ENCODE measurements around the gene PRDM10.
"Not testable (repeated sequence)": the region's sequence is repeated elsewhere in the genome, so short reads cannot be mapped to it uniquely, and the experiment has no call there.

Gene PRDM10

GRCh38 chr11:130020323-130020722, 17.7 kb upstream of the PRDM10 start:
- no peak for DNase-seq (ENCODE audit: low read depth in 2 of 2, low spot score in 1 of 2)

GRCh38 chr11:130015846-130016245, 13.2 kb upstream of the PRDM10 start:
- DNase-seq (ENCODE audit: low read depth in 2 of 2, low spot score in 1 of 2): not testable (repeated sequence)

- DNase-seq (ENCODE audit: low read depth in 2 of 2, low spot score in 1 of 2): no peak
Observed at GRCh38 chr11:130008326-130008725, 5.7 kb upstream of the PRDM10 start.

GRCh38 chr11:130006929-130007328, 4.3 kb upstream of the PRDM10 start:
- no peak for DNase-seq (ENCODE audit: low read depth in 2 of 2, low spot score in 1 of 2)

GRCh38 chr11:130003717-130004001, 1.0 kb upstream of the PRDM10 start:
- no peak for DNase-seq (ENCODE audit: low read depth in 2 of 2, low spot score in 1 of 2)

- peak; percentile 83 to 84 for DNase-seq (ENCODE audit: low read depth in 2 of 2, low spot score in 1 of 2)
Observed at GRCh38 chr11:130002846-130003716, 446 bp upstream of the PRDM10 start.

GRCh38 chr11:130001461-130002351, 929 bp downstream of the PRDM10 start:
- DNase-seq (ENCODE audit: low read depth in 2 of 2, low spot score in 1 of 2): peak; percentile 6 to 16

GRCh38 chr11:130000552-130001176, 2.0 kb downstream of the PRDM10 start:
- DNase-seq (ENCODE audit: low read depth in 2 of 2, low spot score in 1 of 2): no peak

- DNase-seq (ENCODE audit: low read depth in 2 of 2, low spot score in 1 of 2): no peak
Observed at GRCh38 chr11:129999407-129999806, 3.2 kb downstream of the PRDM10 start.

GRCh38 chr11:129998905-129999304, 3.7 kb downstream of the PRDM10 start:
- DNase-seq (ENCODE audit: low read depth in 2 of 2, low spot score in 1 of 2): no peak

GRCh38 chr11:129998107-129998506, 4.5 kb downstream of the PRDM10 start:
- no peak for DNase-seq (ENCODE audit: low read depth in 2 of 2, low spot score in 1 of 2)

GRCh38 chr11:129997513-129997912, 5.1 kb downstream of the PRDM10 start:
- no peak for DNase-seq (ENCODE audit: low read depth in 2 of 2, low spot score in 1 of 2)

- no peak for DNase-seq (ENCODE audit: low read depth in 2 of 2, low spot score in 1 of 2)
Observed at GRCh38 chr11:129996113-129996870, 6.3 kb downstream of the PRDM10 start.

GRCh38 chr11:129995163-129995562, 7.5 kb downstream of the PRDM10 start:
- DNase-seq (ENCODE audit: low read depth in 2 of 2, low spot score in 1 of 2): no peak

GRCh38 chr11:129992161-129992944, 10.3 kb downstream of the PRDM10 start:
- DNase-seq (ENCODE audit: low read depth in 2 of 2, low spot score in 1 of 2): peak in 1 of 2 donors; percentile 7

- no peak for DNase-seq (ENCODE audit: low read depth in 2 of 2, low spot score in 1 of 2)
Observed at GRCh38 chr11:129989149-129989813, 13.4 kb downstream of the PRDM10 start.

- no peak for DNase-seq (ENCODE audit: low read depth in 2 of 2, low spot score in 1 of 2)
Observed at GRCh38 chr11:129987950-129988349, 14.7 kb downstream of the PRDM10 start.

- DNase-seq (ENCODE audit: low read depth in 2 of 2, low spot score in 1 of 2): no peak
Observed at GRCh38 chr11:129985823-129986222, 16.8 kb downstream of the PRDM10 start.

- DNase-seq (ENCODE audit: low read depth in 2 of 2, low spot score in 1 of 2): no peak
Observed at GRCh38 chr11:129980086-129980485, 22.5 kb downstream of the PRDM10 start.

Data from stimulated activated CD8-positive, alpha-beta memory T cell treated with anti-CD3 and anti-CD28 coated beads, Interleukin-4, amount 100 ng/mL, for 4 hours (primary cell).